Skin epidermis (tissue), 12 donors: Measurements from ENCODE around the gene STRN.
"Not testable (repeated sequence)": the region's sequence is repeated elsewhere in the genome, so short reads cannot be mapped to it uniquely, and the experiment has no call there.

Experiments
- H3K27ac ChIP-seq, 21 experiments: fragments of 200-600 bp; sonication (generic) in 11 of 21; one replicate each; pipeline ENCODE4 v1.5.0; 2020; ENCODE audit warnings: mild to moderate bottlenecking in 3 of 21, inconsistent platforms in 2 of 21, moderate library complexity in 2 of 21
- H3K4me3 ChIP-seq, 7 experiments: fragments of 200-600 bp; sonication (generic) in 2 of 7; one replicate each; pipeline ENCODE4 v1.5.0; 2020; ENCODE audit warnings: inconsistent platforms in 2 of 7, mild to moderate bottlenecking in 2 of 7, moderate library complexity in 1 of 7

The STRN gene

GRCh38 chr2:36965206-36965605, 1.1 kb downstream of the STRN start:
- Histone ChIP-seq H3K27ac (peak overlapping the region in 17 of 21 experiments; percentile 87 to 98 (median 95)), H3K4me3 (peak overlapping the region; percentile 61 to 99 (median 95))

- H3K27ac ChIP-seq: peak overlapping the region in 6 of 21 experiments; percentile 39 to 98 (median 96)
- H3K4me3 ChIP-seq: peak overlapping the region in 2 of 7 experiments; percentile 83 to 98
These were observed 1.8 kb downstream of the STRN start for GRCh38 chr2:36964496-36965058.

GRCh38 chr2:36963734-36964133, 2.6 kb downstream of the STRN start:
- H3K4me3 ChIP-seq: no peak overlapping the region
- peak overlapping the region in 5 of 21 experiments; percentile 3 to 97 (median 27) for H3K27ac ChIP-seq

- peak overlapping the region in 11 of 21 experiments; percentile 1 to 57 (median 29) for H3K27ac ChIP-seq
- no peak overlapping the region for H3K4me3 ChIP-seq
These were observed 3.2 kb downstream of the STRN start for GRCh38 chr2:36963106-36963505.

GRCh38 chr2:36960773-36961172, 5.6 kb downstream of the STRN start:
- Histone ChIP-seq H3K27ac (no peak overlapping the region), H3K4me3 (no peak overlapping the region)

- Histone ChIP-seq H3K4me3 (no peak overlapping the region), H3K27ac (no peak overlapping the region)
These were observed 6.2 kb downstream of the STRN start for GRCh38 chr2:36960005-36960675.

- H3K27ac ChIP-seq: no peak overlapping the region
- H3K4me3 ChIP-seq: no peak overlapping the region
These were observed 11.2 kb downstream of the STRN start for GRCh38 chr2:36954977-36955607.

- peak overlapping the region in 12 of 21 experiments; percentile 1 to 65 (median 34) for H3K27ac ChIP-seq
These were observed 13.6 kb downstream of the STRN start for GRCh38 chr2:36952748-36953197.

GRCh38 chr2:36951574-36951973, 14.8 kb downstream of the STRN start:
- H3K4me3 ChIP-seq: no peak overlapping the region
- peak overlapping the region in 7 of 21 experiments; percentile 1 to 65 (median 20) for H3K27ac ChIP-seq

More at GRCh38 chr2:36952748-36953197, 13.6 kb downstream of the STRN start:
- H3K4me3 ChIP-seq: no peak overlapping the region

- peak overlapping the region in 1 of 21 experiments; percentile 20 for H3K27ac ChIP-seq
- H3K4me3 ChIP-seq: no peak overlapping the region
These were observed 15.3 kb downstream of the STRN start for GRCh38 chr2:36951027-36951518.

- Histone ChIP-seq H3K4me3 (no peak overlapping the region), H3K27ac (no peak overlapping the region)
These were observed 16.5 kb downstream of the STRN start for GRCh38 chr2:36949845-36950244.

- H3K4me3 ChIP-seq, H3K27ac ChIP-seq: not testable (repeated sequence)
These were observed 21.1 kb downstream of the STRN start for GRCh38 chr2:36945240-36945639.

GRCh38 chr2:36941867-36942266, 24.5 kb downstream of the STRN start:
- H3K27ac ChIP-seq: no peak overlapping the region

GRCh38 chr2:36936526-36936925, 29.8 kb downstream of the STRN start:
- not testable (repeated sequence) for H3K4me3 ChIP-seq

More at GRCh38 chr2:36941867-36942266, 24.5 kb downstream of the STRN start:
- no peak overlapping the region for H3K4me3 ChIP-seq

GRCh38 chr2:36931688-36932087, 34.6 kb downstream of the STRN start:
- H3K27ac ChIP-seq: peak overlapping the region in 14 of 21 experiments; percentile 7 to 82 (median 48)

More at GRCh38 chr2:36936526-36936925, 29.8 kb downstream of the STRN start:
- not testable (repeated sequence) for H3K27ac ChIP-seq

GRCh38 chr2:36930787-36931410, 35.4 kb downstream of the STRN start:
- H3K27ac ChIP-seq: peak overlapping the region in 18 of 21 experiments; percentile 19 to 85 (median 71)
- not testable (repeated sequence) for H3K4me3 ChIP-seq

More at GRCh38 chr2:36931688-36932087, 34.6 kb downstream of the STRN start:
- not testable (repeated sequence) for H3K4me3 ChIP-seq

- H3K27ac ChIP-seq: peak overlapping the region in 6 of 21 experiments; percentile 3 to 49 (median 26)
- H3K4me3 ChIP-seq: not testable (repeated sequence)
These were observed 39.9 kb downstream of the STRN start for GRCh38 chr2:36926175-36927132.

GRCh38 chr2:36922629-36923028, 43.7 kb downstream of the STRN start:
- not testable (repeated sequence) for H3K27ac ChIP-seq, H3K4me3 ChIP-seq

GRCh38 chr2:36921984-36922383, 44.4 kb downstream of the STRN start:
- Histone ChIP-seq H3K4me3 (no peak overlapping the region), H3K27ac (no peak overlapping the region)
